Smooth muscle cell of the brain vasculature (primary cell): ENCODE measurements around the gene CSPG5.

ENCODE experiments used
- DNase-seq: peaks from one replicate; pipeline ENCODE4 v3.0.0-alpha.2; 2012; ENCODE audit warnings: low read depth, low spot score

Gene CSPG5

GRCh38 chr3:47578691-47579632, at the start of gene CSPG5:
Gene CSPG5 (minus strand): TSS chr3:47578865. CDS start chr3:47578693, 172 bp downstream.
- no peak for DNase-seq

- DNase-seq = no peak
Observed at GRCh38 chr3:47628426-47628825, 49.8 kb upstream of the CSPG5 start.

DNA sequence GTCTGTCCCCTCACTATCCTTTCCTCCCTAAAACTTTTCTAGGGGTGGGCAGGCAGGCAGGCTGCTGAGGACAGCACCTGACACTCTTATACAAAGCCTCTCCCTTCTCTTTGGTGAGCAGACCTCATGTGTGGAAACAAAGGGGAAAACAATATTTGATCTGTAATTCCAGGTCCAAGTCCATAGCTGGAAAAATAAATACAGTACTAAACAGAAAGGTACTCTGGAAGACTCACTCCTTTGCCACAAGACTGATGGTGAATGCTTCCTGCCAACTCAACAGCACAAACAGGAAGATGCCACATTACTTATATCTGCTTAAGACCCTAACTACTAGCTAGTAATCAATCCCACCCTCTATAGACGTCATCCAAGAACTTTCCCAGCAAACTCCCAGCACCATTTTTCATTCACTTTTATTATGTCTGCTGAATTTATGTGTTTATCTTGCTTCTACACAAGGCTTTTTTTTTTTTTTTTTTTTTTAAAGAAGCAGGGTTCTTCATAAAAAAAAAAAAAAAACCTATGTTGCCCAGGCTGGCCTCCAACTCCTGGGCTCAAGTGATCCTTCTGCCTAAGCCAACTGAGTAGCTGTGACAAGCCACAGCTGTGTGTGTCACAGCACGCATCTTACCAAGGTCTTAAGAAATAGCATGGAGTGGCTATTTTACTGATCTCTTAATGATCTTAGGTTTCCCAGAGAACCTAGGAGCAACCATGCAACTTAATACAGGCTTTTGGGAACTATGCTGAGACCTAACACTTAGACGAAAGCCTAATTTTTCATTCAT, 44.2 kb upstream of the CSPG5 start:
- no peak for DNase-seq

- no peak for DNase-seq
Observed at GRCh38 chr3:47617086-47618010, 38.7 kb upstream of the CSPG5 start.

DNA sequence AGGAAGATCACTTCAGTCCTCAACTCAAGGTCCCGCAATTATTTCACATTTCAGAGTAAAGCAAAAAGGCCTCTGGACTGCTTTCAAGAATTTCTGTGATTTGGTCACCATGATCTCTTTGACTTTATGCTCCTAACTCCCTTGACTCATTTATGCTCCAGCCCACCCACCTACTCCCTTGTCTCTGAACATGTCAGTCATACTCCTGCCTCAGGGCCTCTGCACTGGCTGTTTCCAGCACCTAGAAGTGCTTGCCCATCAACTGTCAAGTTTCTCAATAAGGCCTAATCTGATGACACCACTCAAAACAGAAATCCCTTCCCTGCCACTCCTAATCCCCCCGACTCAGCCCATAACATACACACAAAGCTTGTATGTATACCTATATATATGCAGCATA, 36.1 kb upstream of the CSPG5 start:
- no peak for DNase-seq

- no peak for DNase-seq
Observed at GRCh38 chr3:47613722-47614121, 35.1 kb upstream of the CSPG5 start.

DNA sequence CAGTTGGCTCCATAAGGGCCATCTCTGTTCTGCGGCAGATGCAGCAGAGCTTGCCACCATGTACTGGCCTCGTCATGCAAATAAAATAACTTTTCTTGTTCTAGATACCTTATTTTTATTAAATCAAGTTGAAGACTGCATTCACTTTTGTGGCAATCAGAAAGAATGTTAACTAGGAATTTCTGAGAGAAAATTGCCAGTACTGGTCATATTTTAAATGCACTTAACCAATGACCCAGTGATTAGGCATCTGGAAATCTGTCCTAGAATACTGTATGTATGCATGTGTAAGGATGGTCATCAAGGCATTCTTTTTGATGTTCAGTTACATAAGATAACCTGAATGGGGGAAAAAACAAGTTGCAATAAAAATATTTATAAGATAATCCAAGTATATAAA, 34.2 kb upstream of the CSPG5 start:
- DNase-seq = no peak

DNA sequence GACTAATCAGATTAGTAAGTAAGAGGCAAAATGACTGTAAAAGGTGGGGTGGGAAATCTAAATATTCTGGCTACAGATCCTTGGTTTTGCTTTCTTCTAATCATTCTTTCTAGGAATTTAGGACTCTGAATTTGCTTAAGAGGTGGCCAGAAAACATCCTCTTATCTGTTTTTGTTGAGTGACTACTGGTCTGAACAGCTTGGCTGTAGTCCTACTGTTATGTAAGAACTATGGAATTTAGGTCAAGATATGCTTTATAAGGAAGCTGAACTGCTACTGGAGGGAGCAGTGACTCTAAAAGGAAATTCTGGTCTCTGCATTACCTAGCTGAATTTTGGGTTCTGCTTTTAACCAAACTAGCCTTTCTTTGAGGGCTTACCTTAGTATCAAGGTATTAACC, 33.5 kb upstream of the CSPG5 start:
- peak; percentile 12 for DNase-seq

DNA sequence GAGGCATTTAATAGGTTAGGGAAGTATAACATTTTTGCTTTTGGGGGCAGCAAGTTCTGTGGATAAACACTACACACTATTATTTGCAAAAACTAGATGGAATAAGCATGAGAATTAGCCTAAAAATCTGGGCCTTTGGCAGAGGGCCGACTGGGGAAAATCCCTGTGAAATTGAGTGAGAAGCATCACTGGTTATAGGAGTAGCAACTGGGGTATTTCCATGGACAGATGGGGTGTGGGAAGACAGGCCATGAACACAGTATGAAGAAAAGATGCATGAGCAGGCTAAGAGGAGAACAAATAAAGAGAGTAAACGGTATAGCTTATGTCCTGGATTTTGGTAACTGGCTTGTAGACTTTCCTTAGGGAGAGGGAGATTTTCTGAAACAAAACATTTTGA, 32.9 kb upstream of the CSPG5 start:
- DNase-seq = no peak

DNA sequence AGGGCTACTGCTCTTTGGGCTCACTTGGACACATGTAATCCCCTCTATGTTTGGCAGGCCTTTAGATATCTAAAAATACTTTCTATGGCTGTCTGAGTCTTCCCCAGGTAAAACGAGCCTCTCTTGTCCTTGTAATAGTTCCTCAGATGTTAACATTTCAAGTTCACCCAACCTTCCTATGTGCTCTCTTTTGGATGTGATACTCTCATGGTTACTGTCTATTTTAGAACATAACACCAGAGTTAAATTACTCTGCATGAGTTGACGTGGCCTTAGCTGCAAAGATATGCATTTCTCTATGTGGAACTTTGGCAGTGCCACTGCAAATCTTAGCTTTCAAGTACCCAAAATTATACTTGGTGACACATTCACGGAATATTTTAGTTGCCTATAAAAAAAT, 31.9 kb upstream of the CSPG5 start:
- no peak for DNase-seq

- no peak for DNase-seq
Observed at GRCh38 chr3:47607335-47607734, 28.7 kb upstream of the CSPG5 start.

- no peak for DNase-seq
Observed at GRCh38 chr3:47606165-47606564, 27.5 kb upstream of the CSPG5 start.

DNA sequence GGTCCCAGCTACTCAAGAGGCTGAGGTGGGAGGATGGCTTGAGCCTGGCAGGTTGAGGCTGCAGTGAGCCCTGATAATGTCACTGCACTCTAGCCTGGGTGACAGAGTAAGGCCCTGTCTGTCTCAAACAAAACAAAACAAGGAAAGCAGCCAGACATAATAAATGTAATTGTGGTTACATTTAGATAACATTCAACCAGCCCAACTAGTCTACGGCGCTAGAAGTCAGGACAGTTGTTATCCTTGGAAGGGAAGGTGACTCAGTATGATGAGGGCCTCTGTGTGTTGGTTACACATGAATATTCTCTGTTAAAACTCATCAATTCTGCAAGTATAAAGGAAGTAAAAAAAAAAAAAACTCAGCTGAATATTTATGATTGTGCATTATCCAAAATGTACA, 27.0 kb upstream of the CSPG5 start:
- DNase-seq = no peak

DNA sequence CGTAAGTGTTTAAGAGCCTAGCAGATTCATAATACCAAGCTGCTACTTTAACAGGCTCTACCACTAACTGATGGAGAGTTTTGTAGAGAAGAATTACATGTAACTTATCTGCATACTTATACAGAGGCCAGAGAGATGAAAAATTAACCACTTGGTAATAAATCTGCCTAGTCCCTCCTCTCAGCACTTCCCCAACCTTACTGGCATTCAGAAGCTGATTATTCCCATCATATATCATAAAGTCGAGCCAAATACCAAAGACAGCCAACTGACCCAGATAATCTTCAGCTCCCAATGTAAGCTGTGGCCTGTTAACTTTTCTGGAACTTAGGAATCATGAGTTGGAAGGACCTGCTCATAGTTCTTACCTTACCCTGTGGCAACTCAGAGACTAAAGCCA, 25.5 kb upstream of the CSPG5 start:
- DNase-seq = no peak

DNA sequence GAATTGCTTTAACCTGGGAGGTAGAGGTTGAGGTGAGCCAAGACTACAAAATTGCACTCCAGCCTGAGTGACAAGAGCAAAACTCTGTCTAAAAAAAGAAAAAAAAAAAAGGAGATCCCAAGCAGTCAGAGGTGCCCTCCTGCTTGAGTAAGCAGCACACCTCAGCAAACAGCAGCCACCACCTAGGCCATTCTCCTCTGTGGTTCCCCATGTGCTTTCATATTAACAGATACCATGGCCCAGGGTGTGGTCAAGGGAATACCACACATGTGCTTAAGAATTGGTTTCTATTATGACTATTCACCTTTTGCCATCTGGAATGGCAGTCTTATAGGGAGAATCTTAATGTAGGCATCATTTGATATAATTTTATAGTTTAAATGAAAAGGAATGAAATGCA, 24.7 kb upstream of the CSPG5 start:
- no peak for DNase-seq

GRCh38 chr3:47601281-47601680, 22.6 kb upstream of the CSPG5 start:
- no peak for DNase-seq

DNA sequence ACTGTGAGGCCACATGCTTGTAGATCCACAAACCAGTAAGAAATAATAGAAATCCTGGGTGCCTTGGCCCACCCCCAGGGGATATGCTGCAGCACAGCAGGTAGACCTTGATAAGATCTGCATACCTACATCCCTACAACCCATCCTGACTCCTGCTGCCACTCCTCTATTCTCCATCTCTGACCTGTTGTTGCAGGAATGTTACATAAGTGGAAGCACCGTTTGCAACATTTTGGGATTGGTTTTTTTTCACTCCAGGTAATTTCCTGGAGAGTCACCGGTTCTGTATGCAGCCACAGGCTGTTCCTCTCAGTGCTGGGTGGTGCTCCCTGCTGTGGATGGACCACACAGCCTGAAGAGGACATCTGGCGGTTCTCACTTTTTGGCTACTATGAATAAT, 16.1 kb upstream of the CSPG5 start:
- DNase-seq = no peak

- DNase-seq = no peak
Observed at GRCh38 chr3:47592066-47592795, 13.6 kb upstream of the CSPG5 start.

- no peak for DNase-seq
Observed at GRCh38 chr3:47590216-47590615, 11.6 kb upstream of the CSPG5 start.

GRCh38 chr3:47588587-47588986, 9.9 kb upstream of the CSPG5 start:
- DNase-seq = no peak

DNA sequence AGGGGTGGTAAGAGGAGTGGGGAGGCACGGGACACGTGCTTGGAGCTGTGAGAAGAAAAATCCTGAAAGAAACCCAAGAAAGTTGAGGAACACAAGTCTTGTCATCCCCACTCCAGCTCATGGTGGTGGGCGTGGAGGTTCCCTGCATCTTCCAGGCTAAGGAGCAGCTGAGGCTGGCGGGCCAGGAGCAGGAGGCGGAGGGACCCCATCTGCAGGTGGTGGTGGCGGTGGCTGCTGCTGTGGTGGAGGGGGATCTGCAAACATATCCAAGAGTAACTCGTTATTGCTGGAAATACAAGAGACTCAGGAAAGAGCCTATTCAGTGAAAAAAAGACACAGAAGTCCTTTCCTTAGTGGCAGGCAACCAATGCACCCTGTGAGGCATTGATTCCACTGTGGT, 9.4 kb upstream of the CSPG5 start:
- DNase-seq = no peak
